Ascending aorta (tissue), 2 donors: ENCODE data around the gene ZNF276. TPM values are rescaled to one million over a fixed set of nuclear protein-coding genes. Genes with fewer than 3 reads are reported as not detected.

ENCODE experiments used
- DNase-seq, 2 donors: peaks; one replicate each; pipeline ENCODE4 v3.0.0-alpha.2; 2019; ENCODE audit warnings: low spot score in 2 of 2
- H3K27ac ChIP-seq, 2 donors: fragments of 200-600 bp; sonication (generic); one replicate each; pipeline ENCODE4 v1.5.1; 2016 to 2017; ENCODE audit warnings: mild to moderate bottlenecking in 1 of 2
- H3K27me3 ChIP-seq: fragments of 200-600 bp; sonication (generic); one replicate; pipeline ENCODE4 v1.5.1; 2017
- H3K36me3 ChIP-seq, 2 donors: fragments of 200-600 bp; sonication (generic); one replicate each; pipeline ENCODE4 v1.5.1; 2016
- H3K4me1 ChIP-seq, 2 donors: fragments of 200-600 bp; sonication (generic); one replicate each; pipeline ENCODE4 v1.5.1; 2016 to 2017; ENCODE audit warnings: mild to moderate bottlenecking in 1 of 2
- H3K4me3 ChIP-seq, 2 donors: fragments of 200-600 bp; sonication (generic); one replicate each; pipeline ENCODE4 v1.5.1; 2016 to 2017; ENCODE audit warnings: mild to moderate bottlenecking in 1 of 2
- H3K9me3 ChIP-seq, 2 donors: fragments of 200-600 bp; sonication (generic); one replicate each; pipeline ENCODE4 v1.5.1; 2016
- CTCF ChIP-seq, 3 experiments: fragments of 200-600 bp in 2 of 3; fragments of 450-650 bp in 1 of 3; sonication (generic) in 2 of 3; IDR thresholded peaks; one replicate each; pipeline ENCODE4 v1.5.1; 2016 to 2019; ENCODE audit warnings: antibody characterized with exemption in 3 of 3, mild to moderate bottlenecking in 1 of 3, moderate library complexity in 1 of 3
- intact Hi-C: fragments of 100-400 bp; cut with DNase I; formaldehyde crosslinking; loops from one replicate; pipeline ENCODE4 v1.15.1; 2023
- total RNA-seq: library from RNA; depleted of rRNA; stranded (reverse); fragments of >200 nt; gene quantifications from one replicate; pipeline ENCODE4 v1.1.0, GENCODE V29; 2016

Gene ZNF276
- total RNA-seq, 1 donor from 2014 or later: 30.7 TPM

- Histone ChIP-seq H3K27me3 (no peaks in the 10 kb centered on the region), H3K36me3 (peaks cover 35 to 37% of the 10 kb centered on the region in 2 donors), H3K4me3 (no peak overlapping the region), H3K9me3 (no peaks in the 10 kb centered on the region), H3K27ac (no peak overlapping the region), H3K4me1 (no peaks in the 10 kb centered on the region)
- intact Hi-C loops: no loop called here
- TF ChIP-seq CTCF (IDR thresholded peaks at IDR 0.05): no peak
- no peak for DNase-seq
Observed at GRCh38 chr16:89741342-89742014, 20.1 kb downstream of the ZNF276 start.

- no peaks in the 10 kb centered on the region for H3K9me3 ChIP-seq
- TF ChIP-seq CTCF (IDR thresholded peaks at IDR 0.05): no peak
- intact Hi-C loops: no loop called here
- H3K4me1 ChIP-seq: no peaks in the 10 kb centered on the region
- DNase-seq: no peak
- peaks cover 21 to 32% of the 10 kb centered on the region in 2 donors for H3K36me3 ChIP-seq
- H3K27me3 ChIP-seq: no peaks in the 10 kb centered on the region
- no peak overlapping the region for H3K27ac ChIP-seq
- H3K4me3 ChIP-seq: no peak overlapping the region
Observed at GRCh38 chr16:89742948-89743347, 21.6 kb downstream of the ZNF276 start.

GRCh38 chr16:89744813-89745212 lies 23.5 kb downstream of the ZNF276 start:
- Histone ChIP-seq H3K27me3 (no peaks in the 10 kb centered on the region), H3K9me3 (no peaks in the 10 kb centered on the region), H3K4me1 (no peaks in the 10 kb centered on the region), H3K27ac (no peak overlapping the region), H3K36me3 (peaks cover 4 to 13% of the 10 kb centered on the region in 2 donors), H3K4me3 (no peak overlapping the region)
- DNase-seq: no peak
- intact Hi-C loops: no loop called here
- TF ChIP-seq CTCF (IDR thresholded peaks at IDR 0.05): no peak

- H3K36me3 ChIP-seq: peaks cover 0 to 4% of the 10 kb centered on the region in 2 donors
- no peak overlapping the region for H3K4me3 ChIP-seq
- TF ChIP-seq CTCF (IDR thresholded peaks at IDR 0.05): no peak
- DNase-seq: no peak
- H3K27me3 ChIP-seq: no peaks in the 10 kb centered on the region
- no peak overlapping the region for H3K27ac ChIP-seq
- intact Hi-C loops: no loop called here
- H3K4me1 ChIP-seq: no peaks in the 10 kb centered on the region
- no peaks in the 10 kb centered on the region for H3K9me3 ChIP-seq
Observed at GRCh38 chr16:89746043-89746442, 24.7 kb downstream of the ZNF276 start.

- no peaks in the 10 kb centered on the region for H3K27me3 ChIP-seq
- H3K9me3 ChIP-seq: no peaks in the 10 kb centered on the region
- DNase-seq: no peak
- no peaks in the 10 kb centered on the region for H3K4me1 ChIP-seq
- no peak for TF ChIP-seq CTCF (IDR thresholded peaks at IDR 0.05)
- no peaks in the 10 kb centered on the region for H3K36me3 ChIP-seq
- intact Hi-C loops: no loop called here
- H3K27ac ChIP-seq: no peak overlapping the region
- H3K4me3 ChIP-seq: no peak overlapping the region
Observed at GRCh38 chr16:89748076-89748475, 26.7 kb downstream of the ZNF276 start.

- Histone ChIP-seq H3K4me3 (no peak overlapping the region), H3K4me1 (no peaks in the 10 kb centered on the region), H3K9me3 (no peaks in the 10 kb centered on the region), H3K27me3 (no peaks in the 10 kb centered on the region), H3K36me3 (no peaks in the 10 kb centered on the region), H3K27ac (no peak overlapping the region)
- DNase-seq: no peak
- intact Hi-C loops: no loop called here
- TF ChIP-seq CTCF (IDR thresholded peaks at IDR 0.05): no peak
Observed at GRCh38 chr16:89748921-89749320, 27.6 kb downstream of the ZNF276 start.
